HG03457 (cell line): ENCODE measurements around the gene SAFB.
"Not testable (repeated sequence)": the region's sequence is repeated elsewhere in the genome, so short reads cannot be mapped to it uniquely, and the experiment has no call there.

Experiments
- ATAC-seq: cut with Tn5 transposase; IDR thresholded peaks from one replicate; pipeline ENCODE4 v1.9.1; 2021; ENCODE audit warnings: moderate number of reproducible peaks; ENCODE audit not compliant: unreplicated experiment

Gene SAFB

GRCh38 chr19:5696196-5697021 lies 73.5 kb downstream of the SAFB start:
- ATAC-seq, result no peak

GRCh38 chr19:5697022-5697889 lies 74.4 kb downstream of the SAFB start:
- ATAC-seq, result no peak

GRCh38 chr19:5697890-5698634 lies 75.2 kb downstream of the SAFB start:
- ATAC-seq, result no peak

- no peak for ATAC-seq
These were observed 75.9 kb downstream of the SAFB start for GRCh38 chr19:5698635-5699422.

GRCh38 chr19:5700455-5701092 lies 77.7 kb downstream of the SAFB start:
- ATAC-seq, result no peak

- ATAC-seq, result not testable (repeated sequence)
These were observed 79.1 kb downstream of the SAFB start for GRCh38 chr19:5702053-5702410.

GRCh38 chr19:5703819-5704818 lies 81.2 kb downstream of the SAFB start:
- ATAC-seq, result no peak

GRCh38 chr19:5705552-5705951 lies 82.7 kb downstream of the SAFB start:
- no peak for ATAC-seq

GRCh38 chr19:5706876-5707573 lies 84.1 kb downstream of the SAFB start:
- ATAC-seq, result no peak

GRCh38 chr19:5707576-5708575 lies 85.0 kb downstream of the SAFB start:
- ATAC-seq, result no peak

GRCh38 chr19:5711025-5711424 lies 88.1 kb downstream of the SAFB start:
- no peak for ATAC-seq

- ATAC-seq, result no peak
These were observed 88.9 kb downstream of the SAFB start for GRCh38 chr19:5711713-5712161.

GRCh38 chr19:5713228-5713627 lies 90.3 kb downstream of the SAFB start:
- no peak for ATAC-seq

- no peak for ATAC-seq
These were observed 91.9 kb downstream of the SAFB start for GRCh38 chr19:5714816-5715215.

- no peak for ATAC-seq
These were observed 94.5 kb downstream of the SAFB start for GRCh38 chr19:5717215-5717935.
